ENCODE results near the gene PLPP4. TPM values are rescaled to one million over a fixed set of nuclear protein-coding genes. Genes with fewer than 3 reads are reported as not detected.

Gene PLPP4
- total RNA-seq, 2 experiments from 2014 or later: not detected

DNA sequence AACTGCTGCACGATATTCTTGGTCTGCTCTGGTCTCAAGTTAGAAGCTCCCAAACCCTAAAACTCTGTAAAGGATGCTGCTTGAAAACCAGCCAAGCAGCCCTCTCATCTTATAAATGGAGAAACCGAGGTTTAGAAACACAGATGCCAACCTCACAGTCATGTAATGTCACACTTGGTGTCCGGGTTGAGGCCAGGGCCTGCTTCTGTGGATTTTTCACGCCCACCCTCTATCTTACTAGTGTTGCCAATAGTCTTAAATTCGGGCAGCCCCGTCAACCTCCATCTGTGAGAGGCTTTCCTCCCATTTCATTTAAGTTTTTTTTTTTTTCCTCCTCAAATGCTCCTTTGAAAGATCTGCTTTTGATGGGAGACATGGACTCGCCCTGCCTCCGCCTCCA, 28.9 kb downstream of the PLPP4 start:
- no peaks in the 10 kb centered on the region for H3K36me3 ChIP-seq (ENCODE audit: insufficient read depth, low read length)
- POLR2A ChIA-PET: no interaction called here
- DNase-seq: no peak
- Mint-ChIP-seq H3K4me3 (no peak overlapping the region), H3K4me1 (ENCODE audit: low read depth) (no peaks in the 10 kb centered on the region), H3K9me3 (peaks cover 10% of the 10 kb centered on the region), H3K36me3 (ENCODE audit: low read depth) (no peaks in the 10 kb centered on the region), H3K27me3 (peaks cover 9% of the 10 kb centered on the region), H3K27ac (no peak overlapping the region)
- H3K9me3 ChIP-seq (ENCODE audit: control insufficient read depth in 1 of 2, insufficient read depth in 1 of 2, low read length in 2 of 2): peaks cover 0 to 6% of the 10 kb centered on the region in 2 experiments
- ATAC-seq (ENCODE audit: poor library complexity): no peak
- no peaks in the 10 kb centered on the region for H3K4me1 ChIP-seq (ENCODE audit: insufficient read depth, low read length)
- H3K4me3 ChIP-seq (ENCODE audit: low read length): no peak overlapping the region
- TF ChIP-seq, protein P1, sequence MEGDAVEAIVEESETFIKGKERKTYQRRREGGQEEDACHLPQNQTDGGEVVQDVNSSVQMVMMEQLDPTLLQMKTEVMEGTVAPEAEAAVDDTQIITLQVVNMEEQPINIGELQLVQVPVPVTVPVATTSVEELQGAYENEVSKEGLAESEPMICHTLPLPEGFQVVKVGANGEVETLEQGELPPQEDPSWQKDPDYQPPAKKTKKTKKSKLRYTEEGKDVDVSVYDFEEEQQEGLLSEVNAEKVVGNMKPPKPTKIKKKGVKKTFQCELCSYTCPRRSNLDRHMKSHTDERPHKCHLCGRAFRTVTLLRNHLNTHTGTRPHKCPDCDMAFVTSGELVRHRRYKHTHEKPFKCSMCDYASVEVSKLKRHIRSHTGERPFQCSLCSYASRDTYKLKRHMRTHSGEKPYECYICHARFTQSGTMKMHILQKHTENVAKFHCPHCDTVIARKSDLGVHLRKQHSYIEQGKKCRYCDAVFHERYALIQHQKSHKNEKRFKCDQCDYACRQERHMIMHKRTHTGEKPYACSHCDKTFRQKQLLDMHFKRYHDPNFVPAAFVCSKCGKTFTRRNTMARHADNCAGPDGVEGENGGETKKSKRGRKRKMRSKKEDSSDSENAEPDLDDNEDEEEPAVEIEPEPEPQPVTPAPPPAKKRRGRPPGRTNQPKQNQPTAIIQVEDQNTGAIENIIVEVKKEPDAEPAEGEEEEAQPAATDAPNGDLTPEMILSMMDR (IDR thresholded peaks at IDR 0.05): no peak
- CTCF ChIA-PET: no interaction called here
- H3K27ac ChIP-seq (ENCODE audit: low read depth in 1 of 2, low read length in 2 of 2): no peak overlapping the region
- no peaks in the 10 kb centered on the region for H3K27me3 ChIP-seq (ENCODE audit: control insufficient read depth in 1 of 2, insufficient read depth in 2 of 2, low read length in 2 of 2)
- intact Hi-C loops (cut with DNase I, micrococcal nuclease): no loop called here

DNA sequence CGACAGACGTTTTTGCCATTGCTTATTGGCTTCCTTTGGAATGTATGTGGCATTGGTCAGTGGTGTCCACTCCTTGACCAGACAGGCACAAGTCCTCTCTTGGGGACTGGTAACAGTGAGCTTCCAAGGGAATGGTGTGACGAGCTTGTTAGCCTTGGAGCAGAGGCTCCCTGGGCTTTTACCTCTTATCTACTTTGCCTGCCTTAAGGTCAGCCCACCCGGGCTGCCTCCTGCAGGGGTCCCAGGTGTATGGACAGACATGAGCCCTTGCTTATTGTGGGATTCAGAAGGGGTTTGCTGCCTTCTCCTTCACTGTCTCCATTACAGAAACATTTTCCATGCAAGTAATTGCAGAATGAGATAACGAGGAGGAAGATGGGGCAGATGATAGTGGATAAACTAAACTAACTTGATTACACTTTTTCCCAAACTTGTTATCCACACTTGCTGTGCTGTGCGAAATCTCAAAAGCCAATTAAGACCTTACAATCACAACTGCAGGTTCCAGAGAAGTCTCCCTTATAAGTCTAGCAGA, 29.7 kb downstream of the PLPP4 start:
- no peak for DNase-seq
- intact Hi-C loops (cut with DNase I, micrococcal nuclease): no loop called here
- Mint-ChIP-seq H3K27ac (no peak overlapping the region), H3K4me1 (ENCODE audit: low read depth) (no peaks in the 10 kb centered on the region), H3K36me3 (ENCODE audit: low read depth) (no peaks in the 10 kb centered on the region), H3K4me3 (no peak overlapping the region), H3K9me3 (peaks cover 7% of the 10 kb centered on the region), H3K27me3 (peaks cover 4% of the 10 kb centered on the region)
- Histone ChIP-seq H3K4me3 (ENCODE audit: low read length) (no peak overlapping the region), H3K4me1 (ENCODE audit: insufficient read depth, low read length) (no peaks in the 10 kb centered on the region), H3K27me3 (ENCODE audit: control insufficient read depth in 1 of 2, insufficient read depth in 2 of 2, low read length in 2 of 2) (no peaks in the 10 kb centered on the region), H3K9me3 (ENCODE audit: control insufficient read depth in 1 of 2, insufficient read depth in 1 of 2, low read length in 2 of 2) (peaks cover 0 to 8% of the 10 kb centered on the region in 2 experiments), H3K36me3 (ENCODE audit: insufficient read depth, low read length) (no peaks in the 10 kb centered on the region), H3K27ac (ENCODE audit: low read depth in 1 of 2, low read length in 2 of 2) (no peak overlapping the region)
- no peak for ATAC-seq (ENCODE audit: poor library complexity)
- TF ChIP-seq, protein P1 (IDR thresholded peaks at IDR 0.05): no peak
- ChIA-PET CTCF (no interaction called here), POLR2A (no interaction called here)

DNA sequence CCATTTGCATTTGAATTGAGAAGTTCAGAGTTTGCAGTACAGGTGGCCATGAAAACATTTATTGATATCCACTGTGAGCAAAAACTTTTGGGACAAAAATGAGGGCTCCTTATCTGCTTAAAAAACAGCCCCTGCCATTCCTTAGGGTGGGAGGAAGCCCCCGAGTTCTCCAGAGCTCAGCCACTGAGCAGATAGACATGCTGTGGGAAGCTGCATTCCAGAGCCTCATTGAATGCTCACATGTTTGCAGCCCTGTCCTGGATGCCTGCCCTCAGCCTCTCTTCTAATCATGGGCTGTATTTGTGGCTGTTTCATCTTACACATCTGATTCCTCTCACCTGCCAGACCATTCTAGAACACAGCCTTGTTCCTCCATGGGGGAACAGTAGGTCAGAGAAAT, 33.3 kb downstream of the PLPP4 start:
- POLR2A ChIA-PET: no interaction called here
- Histone ChIP-seq H3K36me3 (ENCODE audit: insufficient read depth, low read length) (no peaks in the 10 kb centered on the region), H3K27ac (ENCODE audit: low read depth in 1 of 2, low read length in 2 of 2) (no peak overlapping the region), H3K27me3 (ENCODE audit: control insufficient read depth in 1 of 2, insufficient read depth in 2 of 2, low read length in 2 of 2) (no peaks in the 10 kb centered on the region), H3K9me3 (ENCODE audit: control insufficient read depth in 1 of 2, insufficient read depth in 1 of 2, low read length in 2 of 2) (peaks cover 0 to 8% of the 10 kb centered on the region in 2 experiments), H3K4me3 (ENCODE audit: low read length) (no peak overlapping the region), H3K4me1 (ENCODE audit: insufficient read depth, low read length) (no peaks in the 10 kb centered on the region)
- Mint-ChIP-seq H3K27me3 (no peaks in the 10 kb centered on the region), H3K9me3 (no peaks in the 10 kb centered on the region), H3K4me1 (ENCODE audit: low read depth) (no peaks in the 10 kb centered on the region), H3K27ac (no peak overlapping the region), H3K36me3 (ENCODE audit: low read depth) (no peaks in the 10 kb centered on the region), H3K4me3 (no peak overlapping the region)
- no peak for DNase-seq
- intact Hi-C loops (cut with DNase I, micrococcal nuclease): no loop called here
- ATAC-seq (ENCODE audit: poor library complexity): no peak
- CTCF ChIA-PET: no interaction called here
- TF ChIP-seq, protein P1 (IDR thresholded peaks at IDR 0.05): no peak

Measured in CD4-positive, alpha-beta T cell (primary cell).